ENCODE data around the gene ENPP3. TPM values are rescaled to one million over a fixed set of nuclear protein-coding genes. Genes with fewer than 3 reads are reported as not detected.
A peak's percentile ranks its signal among the peaks of the same experiment; 100 is the strongest.

ENPP3 gene
- total RNA-seq, 1 experiment from 2014 or later: not detected

GRCh38 chr6:131627724-131628682 is 9.1 kb upstream of the ENPP3 start, which contains the start of gene MED23 (continued):
- TF ChIP-seq ZNF512 (CRISPR knock-in tag; IDR thresholded peaks at IDR 0.05; ENCODE audit: borderline replicate concordance) (no peak), NFYB (CRISPR knock-in tag; conservative IDR thresholded peaks at IDR 0.05; ENCODE audit: low read depth) (no peak), FOXJ3 (CRISPR knock-in tag; IDR thresholded peaks at IDR 0.05; ENCODE audit: borderline replicate concordance) (no peak), CBFB (CRISPR knock-in tag; IDR thresholded peaks at IDR 0.05; ENCODE audit: low read depth) (peak; percentile 98), RORB (CRISPR knock-in tag; IDR thresholded peaks at IDR 0.05) (no peak), ETV6 (CRISPR knock-in tag; IDR thresholded peaks at IDR 0.05) (peak; percentile 99), NR3C1 (CRISPR knock-in tag; conservative IDR thresholded peaks at IDR 0.05; ENCODE audit: low read depth) (no peak), ATF6 (CRISPR knock-in tag; IDR thresholded peaks at IDR 0.05) (no peak), MYBL2 (CRISPR knock-in tag; IDR thresholded peaks at IDR 0.05) (peak; percentile 60; the same call in 1 of the 2 replicates), SMAD4 (CRISPR knock-in tag; IDR thresholded peaks at IDR 0.05) (no peak), ESRRA (CRISPR knock-in tag; IDR thresholded peaks at IDR 0.05; ENCODE audit: borderline replicate concordance) (0 out of 2 replicates have a peak, but pooled peaks have one; percentile 45), ZNF396 (CRISPR knock-in tag; IDR thresholded peaks at IDR 0.05; ENCODE audit: borderline replicate concordance) (no peak), NFATC4 (CRISPR knock-in tag; IDR thresholded peaks at IDR 0.05) (no peak), FOXK1 (CRISPR knock-in tag; IDR thresholded peaks at IDR 0.05) (peak; percentile 90), NR2C2 (CRISPR knock-in tag; IDR thresholded peaks at IDR 0.05) (no peak), TP53 (CRISPR knock-in tag; IDR thresholded peaks at IDR 0.05) (peak; percentile 90; the same call in 1 of the 2 replicates), HMGA2 (CRISPR knock-in tag; IDR thresholded peaks at IDR 0.05) (0 out of 2 replicates have a peak, but pooled peaks have one; percentile 22), IRF2 (CRISPR knock-in tag; IDR thresholded peaks at IDR 0.05; ENCODE audit: borderline replicate concordance, low read depth) (no peak), ZBTB43 (CRISPR knock-in tag; IDR thresholded peaks at IDR 0.05) (no peak; the same call in 1 of the 2 replicates), TCF7 (CRISPR knock-in tag; IDR thresholded peaks at IDR 0.05; ENCODE audit: low read depth) (no peak), ZNF232 (CRISPR knock-in tag; IDR thresholded peaks at IDR 0.05) (no peak; the same call in 1 of the 2 replicates), NR1H2 (CRISPR knock-in tag; IDR thresholded peaks at IDR 0.05) (no peak), SP1 (CRISPR knock-in tag; conservative IDR thresholded peaks at IDR 0.05) (peak; percentile 95), ATF2 (CRISPR knock-in tag; IDR thresholded peaks at IDR 0.05; ENCODE audit: borderline replicate concordance, low read depth) (no peak)
- TF ChIP-seq, protein P1, sequence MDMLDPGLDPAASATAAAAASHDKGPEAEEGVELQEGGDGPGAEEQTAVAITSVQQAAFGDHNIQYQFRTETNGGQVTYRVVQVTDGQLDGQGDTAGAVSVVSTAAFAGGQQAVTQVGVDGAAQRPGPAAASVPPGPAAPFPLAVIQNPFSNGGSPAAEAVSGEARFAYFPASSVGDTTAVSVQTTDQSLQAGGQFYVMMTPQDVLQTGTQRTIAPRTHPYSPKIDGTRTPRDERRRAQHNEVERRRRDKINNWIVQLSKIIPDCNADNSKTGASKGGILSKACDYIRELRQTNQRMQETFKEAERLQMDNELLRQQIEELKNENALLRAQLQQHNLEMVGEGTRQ (CRISPR knock-in tag; IDR thresholded peaks at IDR 0.05): peak; percentile 18; the same call in 1 of the 2 replicates
- TF ChIP-seq, protein P2, sequence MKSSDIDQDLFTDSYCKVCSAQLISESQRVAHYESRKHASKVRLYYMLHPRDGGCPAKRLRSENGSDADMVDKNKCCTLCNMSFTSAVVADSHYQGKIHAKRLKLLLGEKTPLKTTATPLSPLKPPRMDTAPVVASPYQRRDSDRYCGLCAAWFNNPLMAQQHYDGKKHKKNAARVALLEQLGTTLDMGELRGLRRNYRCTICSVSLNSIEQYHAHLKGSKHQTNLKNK (CRISPR knock-in tag; IDR thresholded peaks at IDR 0.05): no peak
- TF ChIP-seq, protein P3, sequence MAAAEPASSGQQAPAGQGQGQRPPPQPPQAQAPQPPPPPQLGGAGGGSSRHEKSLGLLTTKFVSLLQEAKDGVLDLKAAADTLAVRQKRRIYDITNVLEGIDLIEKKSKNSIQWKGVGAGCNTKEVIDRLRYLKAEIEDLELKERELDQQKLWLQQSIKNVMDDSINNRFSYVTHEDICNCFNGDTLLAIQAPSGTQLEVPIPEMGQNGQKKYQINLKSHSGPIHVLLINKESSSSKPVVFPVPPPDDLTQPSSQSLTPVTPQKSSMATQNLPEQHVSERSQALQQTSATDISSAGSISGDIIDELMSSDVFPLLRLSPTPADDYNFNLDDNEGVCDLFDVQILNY (CRISPR knock-in tag; IDR thresholded peaks at IDR 0.05): peak; percentile 63; the same call in 1 of the 2 replicates
- TF ChIP-seq, protein P4, sequence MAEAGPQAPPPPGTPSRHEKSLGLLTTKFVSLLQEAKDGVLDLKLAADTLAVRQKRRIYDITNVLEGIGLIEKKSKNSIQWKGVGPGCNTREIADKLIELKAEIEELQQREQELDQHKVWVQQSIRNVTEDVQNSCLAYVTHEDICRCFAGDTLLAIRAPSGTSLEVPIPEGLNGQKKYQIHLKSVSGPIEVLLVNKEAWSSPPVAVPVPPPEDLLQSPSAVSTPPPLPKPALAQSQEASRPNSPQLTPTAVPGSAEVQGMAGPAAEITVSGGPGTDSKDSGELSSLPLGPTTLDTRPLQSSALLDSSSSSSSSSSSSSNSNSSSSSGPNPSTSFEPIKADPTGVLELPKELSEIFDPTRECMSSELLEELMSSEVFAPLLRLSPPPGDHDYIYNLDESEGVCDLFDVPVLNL (CRISPR knock-in tag; IDR thresholded peaks at IDR 0.05; ENCODE audit: borderline replicate concordance, low read depth): no peak

All from WTC11 (cell line).